Measurements from ENCODE around the gene TERB1.
A peak's percentile ranks its signal among the peaks of the same experiment; 100 is the strongest.
"Not testable (repeated sequence)": the region's sequence is repeated elsewhere in the genome, so short reads cannot be mapped to it uniquely, and the experiment has no call there.

TERB1 gene

GRCh38 chr16:66824006-66824405 lies 22.6 kb upstream of the TERB1 start:
- DNase-seq = no peak

DNA sequence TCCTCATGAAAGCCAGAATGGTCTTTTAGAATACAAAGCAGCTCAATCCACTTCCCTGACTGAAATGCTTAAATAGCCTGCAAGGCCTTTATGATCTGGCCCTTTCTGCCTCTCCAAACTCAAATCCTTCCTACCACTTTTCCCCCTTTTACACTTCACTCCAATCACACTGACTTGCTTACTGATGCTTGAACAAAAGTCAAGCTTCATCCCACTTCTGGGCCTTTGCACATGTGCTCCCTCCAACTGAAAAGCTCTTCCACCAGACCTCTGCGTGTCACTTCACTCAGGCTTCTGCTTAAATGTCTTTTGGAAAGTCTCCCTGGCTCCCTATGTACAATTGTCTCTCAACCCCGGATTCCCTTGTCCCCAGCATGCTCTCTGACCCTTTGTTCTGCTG lies 13.3 kb upstream of the TERB1 start:
- DNase-seq = no peak

DNA sequence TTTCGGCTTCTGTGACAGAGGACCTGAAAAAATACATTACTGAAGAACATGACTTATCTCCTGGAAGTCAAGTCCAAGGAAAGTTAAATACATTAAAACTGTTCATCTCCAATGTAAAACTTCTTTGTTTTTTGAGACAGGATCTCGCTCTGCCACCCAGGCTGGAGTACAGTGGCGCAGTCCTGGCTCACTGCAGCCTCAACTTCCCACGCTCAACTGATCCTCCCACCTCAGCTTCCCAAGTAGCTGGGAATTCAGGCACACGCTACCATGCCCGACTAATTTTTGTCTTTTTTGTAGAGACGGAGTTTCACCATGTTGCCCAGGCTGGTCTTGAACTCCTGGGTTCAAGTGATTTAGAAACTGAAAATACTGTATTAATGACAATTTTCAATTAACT lies 9.7 kb upstream of the TERB1 start:
- no peak for DNase-seq

- no peak for DNase-seq
Observed at GRCh38 chr16:66810391-66810790, 9.0 kb upstream of the TERB1 start.

- no peak for DNase-seq
Observed at GRCh38 chr16:66809765-66810164, 8.4 kb upstream of the TERB1 start.

- DNase-seq = no peak
Observed at GRCh38 chr16:66802159-66802558, 775 bp upstream of the TERB1 start.

- no peak for DNase-seq
Observed at GRCh38 chr16:66800856-66801255, 528 bp downstream of the TERB1 start.

DNA sequence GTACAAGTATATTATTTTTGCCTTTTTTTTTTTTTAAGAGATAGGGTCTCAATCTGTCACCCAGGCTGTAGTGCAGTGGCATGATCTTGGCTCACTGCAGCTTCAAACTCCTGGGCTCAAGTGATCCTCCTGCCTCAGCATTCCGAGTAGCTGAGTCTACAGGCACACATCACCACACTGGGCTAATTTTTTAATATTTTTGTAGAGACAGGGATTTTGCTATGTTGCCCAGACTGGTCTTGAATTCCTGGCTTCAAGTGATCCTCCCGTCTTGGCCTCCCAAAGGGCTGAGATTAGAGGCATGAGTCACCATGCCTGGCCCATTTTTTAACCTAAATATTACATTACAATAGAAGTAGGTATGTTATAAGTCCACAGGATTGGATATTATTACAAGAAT lies 3.2 kb downstream of the TERB1 start:
- no peak for DNase-seq

DNA sequence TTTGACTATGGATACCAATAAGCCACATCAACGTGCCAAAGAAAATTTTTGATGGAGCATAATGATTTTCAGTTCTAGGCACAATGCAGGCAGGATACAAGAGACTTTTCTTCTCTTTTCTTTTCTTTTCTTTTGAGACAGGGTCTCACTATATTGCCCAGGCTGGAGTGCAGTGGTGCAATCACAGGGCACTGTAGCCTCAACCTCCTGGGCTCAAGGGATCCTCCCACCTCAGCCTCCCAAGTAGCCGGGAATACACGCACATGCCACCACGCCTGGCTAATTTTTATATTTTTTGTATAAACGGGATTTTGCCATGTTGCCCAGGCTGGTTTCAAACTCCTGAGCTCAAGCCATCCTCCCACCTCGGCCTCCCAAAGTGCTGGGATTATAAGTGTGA lies 7.4 kb downstream of the TERB1 start:
- DNase-seq = not testable (repeated sequence)

GRCh38 chr16:66790130-66790733 lies 11.2 kb downstream of the TERB1 start:
- DNase-seq = no peak

DNA sequence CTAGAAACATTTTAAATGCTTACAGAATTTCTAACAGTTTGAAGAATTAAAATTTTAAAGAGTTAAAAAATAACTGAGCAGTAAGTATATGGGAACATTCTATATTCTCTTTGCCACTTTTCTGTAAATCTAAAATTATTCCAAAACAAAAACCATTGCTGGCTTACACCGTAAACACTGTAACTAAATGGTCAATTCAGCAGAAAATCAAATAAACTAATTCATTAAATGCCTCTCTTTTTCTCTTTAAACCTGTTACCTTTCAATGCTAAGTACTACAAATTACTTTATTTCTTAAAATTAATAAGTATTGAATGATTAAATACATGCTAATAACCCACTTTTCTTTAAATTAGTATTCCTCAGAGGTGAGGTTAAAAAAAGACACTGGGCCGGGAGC lies 14.0 kb downstream of the TERB1 start:
- no peak for DNase-seq

GRCh38 chr16:66786551-66786950 lies 14.8 kb downstream of the TERB1 start:
- DNase-seq = no peak

- DNase-seq = no peak
Observed at GRCh38 chr16:66776457-66776856, 24.9 kb downstream of the TERB1 start.

GRCh38 chr16:66774981-66775380 lies 26.4 kb downstream of the TERB1 start:
- DNase-seq = no peak

DNA sequence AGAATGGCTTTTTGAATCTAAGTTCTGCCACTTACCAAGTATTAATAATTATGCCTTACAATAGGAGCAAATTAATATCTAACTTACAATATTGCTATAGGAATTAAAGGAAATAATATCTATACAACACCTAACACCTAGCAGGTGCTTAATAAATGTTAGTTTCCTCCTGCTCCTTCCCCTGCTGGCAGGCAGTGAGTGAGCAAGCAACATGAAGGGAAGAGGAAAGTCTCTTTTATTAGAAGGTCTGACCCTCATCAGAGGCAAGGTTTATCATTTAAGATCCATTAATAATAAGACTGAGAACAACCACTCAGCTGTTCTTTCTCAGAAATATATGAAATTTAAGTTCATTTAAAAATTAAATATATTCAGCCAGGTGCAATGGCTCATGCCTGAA lies 43.3 kb downstream of the TERB1 start:
- DNase-seq = no peak

DNA sequence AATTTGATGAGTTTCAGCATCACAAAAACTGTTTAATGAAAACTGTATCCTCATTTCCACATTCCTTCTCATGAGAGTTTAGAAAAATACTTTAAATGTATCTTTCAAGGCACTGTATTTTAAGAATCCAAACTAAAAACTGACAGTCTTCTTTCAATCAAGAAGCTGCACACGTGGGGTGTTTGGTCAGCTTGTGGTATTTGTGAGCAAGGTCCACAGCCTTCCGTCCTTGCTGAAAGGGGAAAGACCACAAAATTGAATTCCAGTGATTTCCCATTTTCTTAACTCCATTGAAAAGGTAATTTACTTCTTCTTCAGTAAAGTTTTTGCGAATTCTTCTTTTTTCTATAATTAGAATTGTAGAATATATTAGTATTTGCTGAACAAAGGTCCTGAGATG lies 46.6 kb downstream of the TERB1 start:
- no peak for DNase-seq

- no peak for DNase-seq
Observed at GRCh38 chr16:66754211-66754610, 47.2 kb downstream of the TERB1 start.

DNA sequence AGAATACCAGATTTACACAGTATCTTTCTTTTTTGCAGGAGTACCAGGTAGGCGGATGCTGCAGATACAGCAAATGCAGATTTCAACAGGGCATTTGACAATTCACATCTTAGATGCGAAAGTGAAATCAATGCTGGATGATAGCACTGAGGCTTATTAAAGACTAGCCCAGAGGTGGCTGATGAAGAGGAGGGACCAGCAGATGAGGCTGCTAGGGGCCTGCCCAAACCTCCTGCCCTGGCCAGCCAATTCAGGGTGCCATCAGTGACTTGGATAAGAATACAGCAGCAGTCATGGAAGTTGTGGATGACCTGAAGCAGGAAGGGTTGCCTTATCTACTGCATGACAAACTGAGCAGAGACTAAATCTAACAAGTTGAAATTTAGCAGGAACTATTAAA lies 48.4 kb downstream of the TERB1 start:
- DNase-seq = no peak

GRCh38 chr16:66752379-66752778 lies 49.0 kb downstream of the TERB1 start:
- peak in 1 of 14 donors; percentile 35 for DNase-seq

- peak in 1 of 14 donors; percentile 68 for DNase-seq
Observed at GRCh38 chr16:66751992-66752322, 49.4 kb downstream of the TERB1 start.

DNA sequence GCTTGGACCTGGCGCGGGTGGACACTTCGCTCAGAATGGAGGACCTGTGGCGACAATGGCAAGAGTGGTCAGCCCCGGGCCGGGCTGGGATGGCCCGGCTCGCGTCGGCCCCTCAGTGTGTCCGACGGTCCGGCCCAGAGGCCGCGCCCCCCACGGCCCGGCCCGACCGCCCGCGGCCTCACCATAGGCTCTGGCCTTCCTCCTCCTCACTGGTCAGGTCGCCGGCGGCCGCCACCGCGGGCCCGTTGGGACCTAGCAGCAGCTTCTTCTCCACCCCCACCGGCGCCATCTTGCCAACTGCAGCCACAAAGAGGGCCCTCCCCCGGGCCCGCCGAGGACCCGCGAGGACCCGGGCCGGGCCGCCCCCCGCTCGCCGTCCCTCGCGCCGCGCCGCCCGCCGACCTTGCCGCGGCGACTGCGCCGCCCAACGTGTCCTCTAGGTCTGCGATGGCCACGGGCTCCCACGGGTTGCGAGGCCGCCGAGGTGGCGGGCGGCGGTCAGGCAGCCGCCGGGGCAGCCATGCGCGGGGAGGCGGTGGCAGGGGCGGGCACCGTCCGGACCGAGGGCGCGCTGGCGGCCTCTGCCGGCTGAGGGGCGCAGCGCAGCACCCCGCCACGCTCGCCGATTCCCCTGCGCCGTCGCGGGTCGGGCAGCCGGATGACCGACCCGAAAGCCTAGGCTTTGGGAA lies 49.9 kb downstream of the TERB1 start, which contains the start of gene DYNC1LI2:
Gene DYNC1LI2 (minus strand): TSS at position 307 of the 689 bp plus-strand sequence. CDS start 18 bp downstream, at position 289.
- peak in 13 of 14 donors; percentile 69 to 94 (median 81) for DNase-seq

GRCh38 chr16:66751053-66751302 lies 50.4 kb downstream of the TERB1 start:
- DNase-seq = peak in 2 of 14 donors; percentile 23 to 49

GRCh38 chr16:66750279-66751052 lies 50.9 kb downstream of the TERB1 start:
- DNase-seq = no peak

DNA sequence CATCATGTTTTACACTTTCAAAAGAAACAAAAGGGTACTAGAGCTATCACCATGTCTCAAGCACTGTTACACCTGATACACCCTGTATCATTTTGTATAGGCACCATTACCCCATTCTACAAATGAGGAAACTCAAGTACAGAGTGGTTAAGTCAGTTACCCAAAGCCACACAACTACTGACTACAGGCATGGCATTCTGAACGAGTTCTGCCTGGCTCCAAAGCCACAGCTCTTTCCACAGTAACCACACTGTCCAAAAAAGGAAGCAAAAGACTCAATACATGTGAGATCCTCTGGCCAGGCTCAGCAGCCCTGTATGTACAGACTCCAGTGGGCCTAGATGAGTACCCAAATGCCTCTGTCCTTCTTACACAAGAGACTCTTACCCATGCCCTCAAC lies 54.7 kb downstream of the TERB1 start:
- DNase-seq = no peak
